ENCODE measurements around the gene MAD1L1.

GRCh38 chr7:1969459-1970284 is 263.1 kb downstream of the MAD1L1 start:
- no peak for TF ChIP-seq CTCF (IDR thresholded peaks at IDR 0.05)
- TF ChIP-seq POLR2A (IDR thresholded peaks at IDR 0.05): no peak
